ENCODE results near the gene TBC1D17.

The TBC1D17 gene

GRCh38 chr19:49847731-49848696 is 29.5 kb upstream of the TBC1D17 start:
- no peak for DNase-seq (ENCODE audit: low read depth in 3 of 3, low spot score in 1 of 3)

GRCh38 chr19:49848938-49849337 is 28.6 kb upstream of the TBC1D17 start:
- no peak for DNase-seq (ENCODE audit: low read depth in 3 of 3, low spot score in 1 of 3)

- no peak for DNase-seq (ENCODE audit: low read depth in 3 of 3, low spot score in 1 of 3)
Measured at GRCh38 chr19:49849433-49850220, 27.9 kb upstream of the TBC1D17 start.

- no peak for DNase-seq (ENCODE audit: low read depth in 3 of 3, low spot score in 1 of 3)
Measured at GRCh38 chr19:49850221-49850486, 27.3 kb upstream of the TBC1D17 start.

GRCh38 chr19:49850487-49851342 is 26.8 kb upstream of the TBC1D17 start, which contains the start of gene PTOV1:
Gene PTOV1, plus strand, starts transcription at chr19:49851159.
- DNase-seq (ENCODE audit: low read depth in 3 of 3, low spot score in 1 of 3) = peak; percentile 72 to 87 (median 73)

GRCh38 chr19:49851456-49852259 is 25.8 kb upstream of the TBC1D17 start:
- no peak for DNase-seq (ENCODE audit: low read depth in 3 of 3, low spot score in 1 of 3)

- no peak for DNase-seq (ENCODE audit: low read depth in 3 of 3, low spot score in 1 of 3)
Measured at GRCh38 chr19:49852631-49853126, 24.8 kb upstream of the TBC1D17 start.

GRCh38 chr19:49853852-49854377 is 23.6 kb upstream of the TBC1D17 start:
- DNase-seq (ENCODE audit: low read depth in 3 of 3, low spot score in 1 of 3) = no peak

- no peak for DNase-seq (ENCODE audit: low read depth in 3 of 3, low spot score in 1 of 3)
Measured at GRCh38 chr19:49854378-49855263, 22.9 kb upstream of the TBC1D17 start.

GRCh38 chr19:49855277-49855675 is 22.2 kb upstream of the TBC1D17 start:
- DNase-seq (ENCODE audit: low read depth in 3 of 3, low spot score in 1 of 3) = no peak

GRCh38 chr19:49855676-49856573 is 21.6 kb upstream of the TBC1D17 start:
- DNase-seq (ENCODE audit: low read depth in 3 of 3, low spot score in 1 of 3) = no peak

- no peak for DNase-seq (ENCODE audit: low read depth in 3 of 3, low spot score in 1 of 3)
Measured at GRCh38 chr19:49856574-49857021, 20.9 kb upstream of the TBC1D17 start.

GRCh38 chr19:49857061-49857837 is 20.3 kb upstream of the TBC1D17 start:
- no peak for DNase-seq (ENCODE audit: low read depth in 3 of 3, low spot score in 1 of 3)

- no peak for DNase-seq (ENCODE audit: low read depth in 3 of 3, low spot score in 1 of 3)
Measured at GRCh38 chr19:49857838-49858087, 19.7 kb upstream of the TBC1D17 start.

GRCh38 chr19:49858088-49858985 is 19.2 kb upstream of the TBC1D17 start:
- DNase-seq (ENCODE audit: low read depth in 3 of 3, low spot score in 1 of 3) = no peak

- no peak for DNase-seq (ENCODE audit: low read depth in 3 of 3, low spot score in 1 of 3)
Measured at GRCh38 chr19:49859682-49860335, 17.7 kb upstream of the TBC1D17 start.
